H1 (cell line): ENCODE data around the gene RASGRF1. TPM values are rescaled to one million over a fixed set of nuclear protein-coding genes. Genes with fewer than 3 reads are reported as not detected.
A peak's percentile ranks its signal among the peaks of the same experiment; 100 is the strongest.

Source experiments
- CTCF ChIA-PET: fragments of 300-600 bp; sonication (Branson Sonifier 250); formaldehyde crosslinking; loops from one replicate; lab custom pipeline; 2021; ENCODE audit not compliant: partially characterized antibody; lab: Charles Lee
- POLR2A ChIA-PET: fragments of 300-600 bp; sonication (Branson Sonifier 250); formaldehyde crosslinking; loops from one replicate; lab custom pipeline; 2021; ENCODE audit warnings: inconsistent platforms; ENCODE audit not compliant: partially characterized antibody; lab: Charles Lee
- DNase-seq, 2 experiments: peaks; one replicate each; pipeline versions ENCODE4 v3.0.0 to v3.0.0-alpha.2; 2010 to 2022; ENCODE audit warnings: low spot score in 2 of 2, low read depth in 1 of 2, mixed read lengths in 1 of 2
- FAIRE-seq: peaks from 2 replicates; lab custom pipeline; 2011; peaks lifted over from hg19 to GRCh38; lab: Jason Lieb, UNC
- H2AFZ ChIP-seq: 2 replicates; pipeline ENCODE4 v1.8.1; 2012; ENCODE audit warnings: low read length, inconsistent platforms
- H2AK5ac ChIP-seq: 2 replicates; pipeline ENCODE4 v1.6.1; 2013; ENCODE audit warnings: low read depth, low read length
- H2BK120ac ChIP-seq: replicated peaks from 2 replicates; pipeline ENCODE3; 2013; ENCODE audit warnings: low read depth, low read length, inconsistent platforms
- H2BK12ac ChIP-seq: 2 replicates; pipeline ENCODE4 v1.6.1; 2013; ENCODE audit warnings: low read depth, low read length
- H2BK15ac ChIP-seq: 2 replicates; pipeline ENCODE4 v1.6.1; 2013; ENCODE audit warnings: low read length
- H2BK20ac ChIP-seq: 2 replicates; pipeline ENCODE4 v1.6.1; 2013; ENCODE audit warnings: low read length
- H2BK5ac ChIP-seq: 2 replicates; pipeline ENCODE4 v1.6.1; 2013; ENCODE audit warnings: low read depth, low read length
- H3K14ac ChIP-seq: 2 replicates; pipeline ENCODE4 v1.6.1; 2013; ENCODE audit warnings: inconsistent platforms; ENCODE audit not compliant: insufficient read length
- H3K18ac ChIP-seq: 2 replicates; pipeline ENCODE4 v1.6.1; 2013; ENCODE audit warnings: low read length; ENCODE audit errors: extremely low read depth
- H3K23ac ChIP-seq: 2 replicates; pipeline ENCODE4 v1.6.1; 2013; ENCODE audit warnings: inconsistent platforms; ENCODE audit not compliant: insufficient read length
- H3K23me2 ChIP-seq: 2 replicates; pipeline ENCODE4 v1.6.1; 2013; ENCODE audit warnings: low read depth, low read length
- H3K27ac ChIP-seq: 2 replicates; pipeline ENCODE4 v1.6.1; 2011; ENCODE audit warnings: low read depth, low read length, inconsistent platforms
- H3K27me3 ChIP-seq, 4 experiments: replicated peaks in 1 of 4; 1 replicate in 1 of 4; 2 replicates in 3 of 4; pipeline versions ENCODE4 v1.6.1 to v1.8.1; 2011 to 2013; ENCODE audit warnings: low read length in 3 of 4, mild to moderate bottlenecking in 3 of 4, inconsistent platforms in 2 of 4, mixed read lengths in 2 of 4, moderate library complexity in 1 of 4; ENCODE audit not compliant: control insufficient read depth in 3 of 4, insufficient read depth in 3 of 4; ENCODE audit errors: extremely low read depth in 1 of 4
- H3K36me3 ChIP-seq, 4 experiments: 2 replicates each; pipeline versions ENCODE4 v1.6.1 to v1.8.1; 2011 to 2013; ENCODE audit warnings: mild to moderate bottlenecking in 4 of 4, low read length in 3 of 4, moderate library complexity in 2 of 4, control low read depth in 1 of 4, inconsistent platforms in 1 of 4; ENCODE audit not compliant: insufficient read depth in 4 of 4, control insufficient read depth in 2 of 4
- H3K4ac ChIP-seq: replicated peaks from 2 replicates; pipeline ENCODE3; 2013; ENCODE audit warnings: low read length, low read depth, mixed read lengths, inconsistent platforms; ENCODE audit not compliant: insufficient read length
- H3K4me1 ChIP-seq, 4 experiments: replicated peaks in 1 of 4; 1 replicate in 1 of 4; 2 replicates in 3 of 4; pipeline versions ENCODE4 v1.6.1 to v1.8.1; 2011 to 2013; ENCODE audit warnings: low read length in 3 of 4, inconsistent platforms in 2 of 4, mixed read lengths in 1 of 4; ENCODE audit not compliant: insufficient read depth in 4 of 4, control insufficient read depth in 3 of 4
- H3K4me2 ChIP-seq, 2 experiments: 2 replicates each; pipeline versions ENCODE4 v1.6.1 to v1.8.1; 2011 to 2013; ENCODE audit warnings: low read depth in 2 of 2, low read length in 2 of 2, control low read depth in 1 of 2, inconsistent platforms in 1 of 2, mild to moderate bottlenecking in 1 of 2; ENCODE audit not compliant: insufficient read depth in 1 of 2
- H3K4me3 ChIP-seq, 4 experiments: fragments of 200-600, 300-600 bp in 1 of 4; sonication (generic), shearing (Covaris generic), sonication (Bioruptor Twin) in 1 of 4; 2 replicates each; pipeline versions ENCODE4 v1.5.1 to v1.8.1; 2011 to 2016; ENCODE audit warnings: low read length in 4 of 4, low read depth in 3 of 4, control low read depth in 2 of 4, inconsistent platforms in 2 of 4, mild to moderate bottlenecking in 2 of 4, mixed read lengths in 1 of 4, moderate library complexity in 1 of 4; ENCODE audit not compliant: insufficient read depth in 2 of 4; ENCODE audit errors: extremely low read depth in 1 of 4
- H3K56ac ChIP-seq: replicated peaks from 2 replicates; pipeline ENCODE3; 2013; ENCODE audit warnings: low read depth, mild to moderate bottlenecking, mixed read lengths, low read length, inconsistent platforms; ENCODE audit not compliant: insufficient read length
- H3K79me1 ChIP-seq: 2 replicates; pipeline ENCODE4 v1.6.1; 2013; ENCODE audit warnings: low read depth, low read length, control low read depth
- H3K79me2 ChIP-seq, 2 experiments: 2 replicates each; pipeline versions ENCODE4 v1.6.1 to v1.8.1; 2012 to 2013; ENCODE audit warnings: low read length in 2 of 2, mild to moderate bottlenecking in 2 of 2, inconsistent platforms in 1 of 2; ENCODE audit not compliant: insufficient read depth in 2 of 2, control insufficient read depth in 1 of 2
- H3K9ac ChIP-seq, 4 experiments: replicated peaks in 1 of 4; 1 replicate in 1 of 4; 2 replicates in 3 of 4; pipeline versions ENCODE4 v1.6.1 to v1.8.1; 2011 to 2013; ENCODE audit warnings: low read depth in 3 of 4, low read length in 3 of 4, control low read depth in 2 of 4, mild to moderate bottlenecking in 2 of 4, moderate library complexity in 2 of 4, inconsistent platforms in 1 of 4; ENCODE audit errors: extremely low read depth in 1 of 4
- H3K9me3 ChIP-seq, 2 experiments: 2 replicates each; pipeline versions ENCODE4 v1.6.1 to v1.8.1; 2012 to 2013; ENCODE audit warnings: mild to moderate bottlenecking in 2 of 2, moderate library complexity in 2 of 2, control low read depth in 1 of 2, inconsistent platforms in 1 of 2, low read depth in 1 of 2, low read length in 1 of 2, mixed read lengths in 1 of 2; ENCODE audit not compliant: insufficient read depth in 2 of 2
- H4K20me1 ChIP-seq, 2 experiments: replicated peaks in 1 of 2; 2 replicates each; pipeline versions ENCODE3 to v1.8.1; 2011 to 2013; ENCODE audit warnings: inconsistent platforms in 2 of 2, low read length in 2 of 2, mild to moderate bottlenecking in 1 of 2; ENCODE audit not compliant: insufficient read depth in 2 of 2, control insufficient read depth in 1 of 2
- H4K5ac ChIP-seq: 2 replicates; pipeline ENCODE4 v1.6.1; 2013; ENCODE audit warnings: low read length, low read depth, mixed read lengths, inconsistent platforms; ENCODE audit not compliant: insufficient read length
- H4K8ac ChIP-seq: 2 replicates; pipeline ENCODE4 v1.8.0; 2013; ENCODE audit warnings: mild to moderate bottlenecking, moderate library complexity, low read length, inconsistent platforms; ENCODE audit not compliant: insufficient read depth; ENCODE audit errors: extremely low read depth
- H4K91ac ChIP-seq: replicated peaks from 2 replicates; pipeline ENCODE3; 2013; ENCODE audit warnings: low read length, mixed read lengths, inconsistent platforms; ENCODE audit not compliant: insufficient read length
- KDM1A ChIP-seq: fragments of 200-600, 300-600 bp; sonication (generic); IDR thresholded peaks from 2 replicates; pipeline ENCODE4 v1.7.1; 2016; ENCODE audit warnings: mild to moderate bottlenecking, low read length, borderline replicate concordance
- KDM4A ChIP-seq: IDR thresholded peaks from one replicate; pipeline ENCODE4 v1.7.1; 2012; ENCODE audit warnings: low read depth, mild to moderate bottlenecking, moderate library complexity, low read length, inconsistent platforms; ENCODE audit not compliant: severe bottlenecking
- SP2 ChIP-seq: IDR thresholded peaks from 2 replicates; pipeline ENCODE4 v1.6.1; 2012; ENCODE audit warnings: mild to moderate bottlenecking, low read length, inconsistent platforms
- WGBS, 2 experiments: shearing (Covaris generic) in 1 of 2; methylation state at CpG; one replicate each; pipeline versions ENCODE4 v1.1.6 to v1.1.7; 2013 to 2015; ENCODE audit warnings: low lambda C conversion rate in 2 of 2, mixed read lengths in 2 of 2, inconsistent platforms in 1 of 2, low coverage in 1 of 2, missing lambda C conversion rate in 1 of 2; ENCODE audit not compliant: insufficient replicate concordance in 2 of 2, insufficient coverage in 1 of 2, insufficient read length in 1 of 2; ENCODE audit errors: extremely low coverage in 1 of 2, missing lambda C conversion rate in 1 of 2; 5-methylcytosine and 5-hydroxymethylcytosine counted together
- polyA plus RNA-seq, 7 experiments: library from polyadenylated mRNA; depleted of rRNA in 3 of 7; stranded (reverse) in 5 of 7; unstranded in 2 of 7; fragments of >200 nt in 5 of 7; fragments of 200-250 nt in 2 of 7; gene quantifications; 1 replicate in 5 of 7; 2 replicates in 1 of 7; 4 replicates in 1 of 7; pipeline versions ENCODE4 v1.2.1 to v1.2.3, GENCODE V29; 2011 to 2013; ENCODE audit warnings: missing spikeins in 2 of 7, mixed read lengths in 2 of 7
- total RNA-seq: library from RNA; stranded (reverse); fragmentation: NEBNext Ultra II Directional; extraction: Animal tissue kit (Norgen Biotek cat#: 25700); gene quantifications from 2 replicates; pipeline ENCODE4 v1.2.1, GENCODE V29; 2021
- TF ChIP-seq, protein P1 (sequence below): IDR thresholded peaks from 2 replicates; pipeline ENCODE4 v1.6.1; 2012; ENCODE audit warnings: inconsistent platforms
- TF ChIP-seq, protein P2 (sequence below): IDR thresholded peaks from 2 replicates; pipeline ENCODE4 v1.6.1; 2012; ENCODE audit warnings: low read length, inconsistent platforms

The RASGRF1 gene
- total and polyA plus RNA-seq, 2 of the 8 experiments (the other 6 are each of a cell fraction or from before 2014, with no cell fraction given): 0.42 to 0.67 TPM

DNA sequence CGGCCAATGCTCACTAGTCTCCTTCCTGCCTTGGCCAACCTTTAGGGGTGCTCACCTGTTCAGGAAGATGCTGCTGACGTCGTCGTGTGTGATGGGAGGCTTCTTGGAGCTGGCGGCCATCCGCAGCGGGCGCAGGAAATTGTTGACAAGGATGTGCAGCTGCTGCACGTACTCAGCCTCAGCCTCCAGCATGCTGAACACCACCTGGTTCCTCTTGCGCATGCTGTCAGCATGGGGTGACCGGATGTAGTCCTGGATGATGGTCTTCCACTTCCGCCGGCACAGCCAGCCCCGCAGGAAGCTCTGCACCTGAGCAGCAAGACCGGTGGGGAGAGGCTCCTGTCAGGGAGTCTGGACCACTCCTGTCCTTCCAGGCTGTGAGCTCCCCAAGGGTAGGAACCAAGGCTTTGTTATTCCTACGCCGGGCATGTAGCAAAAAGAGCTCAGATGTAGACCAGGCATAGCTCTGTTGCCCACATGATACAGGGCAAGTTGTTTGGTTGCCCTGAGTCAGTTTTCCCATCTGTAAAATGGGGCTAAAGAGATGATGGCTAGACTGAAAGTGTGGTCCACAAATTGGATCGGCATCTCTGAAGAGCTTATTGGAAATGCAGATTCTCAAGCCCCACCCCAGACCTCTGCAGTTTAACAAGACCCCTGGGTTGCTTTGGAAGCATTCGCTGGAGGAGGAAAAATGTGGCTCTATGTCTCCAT is 43.7 kb downstream of the RASGRF1 start:
- Histone ChIP-seq H3K79me2 (no peaks in the 10 kb centered on the region), H3K14ac (no peak overlapping the region), H3K4me1 (no peaks in the 10 kb centered on the region; a peak in 1 of 7 replicates), H3K9me3 (peaks cover 5 to 7% of the 10 kb centered on the region in 2 experiments; a peak in 3 of 4 replicates), H2AK5ac (no peak overlapping the region), H4K91ac (no peak overlapping the region), H2AFZ (no peak overlapping the region), H3K79me1 (no peaks in the 10 kb centered on the region), H3K4ac (no peak overlapping the region), H3K23ac (no peak overlapping the region), H3K27me3 (peaks cover 0 to 3% (median 0%) of the 10 kb centered on the region in 4 experiments; a peak in 2 of 7 replicates), H3K36me3 (no peaks in the 10 kb centered on the region), H3K4me2 (no peak overlapping the region), H2BK5ac (no peak overlapping the region), H2BK12ac (no peak overlapping the region), H3K27ac (no peak overlapping the region), H2BK20ac (no peak overlapping the region), H3K23me2 (no peaks in the 10 kb centered on the region), H4K20me1 (no peaks in the 10 kb centered on the region), H3K9ac (no peak overlapping the region), H4K8ac (no peak overlapping the region), H2BK120ac (no peak overlapping the region), H3K4me3 (no peak overlapping the region), H4K5ac (no peak overlapping the region), H3K56ac (no peak overlapping the region), H3K18ac (no peak overlapping the region), H2BK15ac (no peak overlapping the region)
- 90% methylated on average over 9 of the region's 19 CpGs; no CpG with 5 or more reads in 1 of the 2 experiments for WGBS, 2 experiments
- CTCF ChIA-PET: interaction anchor here (0.7 to 22.1 kb wide), 12 partner anchors 10 to 158 kb away, joined by 3 to 236 read pairs (median 4); no protein-coding TSS in a partner anchor
- no peak for DNase-seq
- FAIRE-seq: no peak
- POLR2A ChIA-PET: no interaction called here
- TF ChIP-seq KDM1A: peak; percentile 50; the same call in 1 of the 2 replicates
- TF ChIP-seq, protein P1, sequence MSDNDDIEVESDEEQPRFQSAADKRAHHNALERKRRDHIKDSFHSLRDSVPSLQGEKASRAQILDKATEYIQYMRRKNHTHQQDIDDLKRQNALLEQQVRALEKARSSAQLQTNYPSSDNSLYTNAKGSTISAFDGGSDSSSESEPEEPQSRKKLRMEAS: no peak
- no peak for TF ChIP-seq SP2
- TF ChIP-seq, protein P2, sequence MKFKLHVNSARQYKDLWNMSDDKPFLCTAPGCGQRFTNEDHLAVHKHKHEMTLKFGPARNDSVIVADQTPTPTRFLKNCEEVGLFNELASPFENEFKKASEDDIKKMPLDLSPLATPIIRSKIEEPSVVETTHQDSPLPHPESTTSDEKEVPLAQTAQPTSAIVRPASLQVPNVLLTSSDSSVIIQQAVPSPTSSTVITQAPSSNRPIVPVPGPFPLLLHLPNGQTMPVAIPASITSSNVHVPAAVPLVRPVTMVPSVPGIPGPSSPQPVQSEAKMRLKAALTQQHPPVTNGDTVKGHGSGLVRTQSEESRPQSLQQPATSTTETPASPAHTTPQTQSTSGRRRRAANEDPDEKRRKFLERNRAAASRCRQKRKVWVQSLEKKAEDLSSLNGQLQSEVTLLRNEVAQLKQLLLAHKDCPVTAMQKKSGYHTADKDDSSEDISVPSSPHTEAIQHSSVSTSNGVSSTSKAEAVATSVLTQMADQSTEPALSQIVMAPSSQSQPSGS: no peak
- TF ChIP-seq KDM4A: no peak
